ENCODE results near the gene RCSD1.
"Not testable (repeated sequence)": the region's sequence is repeated elsewhere in the genome, so short reads cannot be mapped to it uniquely, and the experiment has no call there.

RCSD1 gene

GRCh38 chr1:167716000-167716271 lies 85.9 kb downstream of the RCSD1 start:
- no peak for DNase-seq (ENCODE audit: low read depth)

- DNase-seq (ENCODE audit: low read depth): no peak
Observed at GRCh38 chr1:167717351-167717750, 87.3 kb downstream of the RCSD1 start.

GRCh38 chr1:167718914-167719691 lies 89.1 kb downstream of the RCSD1 start:
- no peak for DNase-seq (ENCODE audit: low read depth)

GRCh38 chr1:167719715-167720421 lies 89.8 kb downstream of the RCSD1 start:
- not testable (repeated sequence) for DNase-seq (ENCODE audit: low read depth)

GRCh38 chr1:167720965-167721616 lies 91.1 kb downstream of the RCSD1 start:
- DNase-seq (ENCODE audit: low read depth): no peak

GRCh38 chr1:167721617-167722151 lies 91.7 kb downstream of the RCSD1 start, which contains the start of gene MPZL1:
TSS of gene MPZL1 (plus strand) at chr1:167721982. CDS start at chr1:167722152, 170 bp downstream.
- DNase-seq (ENCODE audit: low read depth): peak; percentile 90

GRCh38 chr1:167722152-167722869 lies 92.3 kb downstream of the RCSD1 start:
- DNase-seq (ENCODE audit: low read depth): no peak

- no peak for DNase-seq (ENCODE audit: low read depth)
Observed at GRCh38 chr1:167722870-167723251, 92.8 kb downstream of the RCSD1 start.

- DNase-seq (ENCODE audit: low read depth): no peak
Observed at GRCh38 chr1:167723707-167724323, 93.8 kb downstream of the RCSD1 start.

- DNase-seq (ENCODE audit: low read depth): no peak
Observed at GRCh38 chr1:167726008-167726407, 96.0 kb downstream of the RCSD1 start.

GRCh38 chr1:167728818-167729410 lies 98.9 kb downstream of the RCSD1 start:
- no peak for DNase-seq (ENCODE audit: low read depth)

GRCh38 chr1:167734227-167734626 lies 104.2 kb downstream of the RCSD1 start:
- DNase-seq (ENCODE audit: low read depth): no peak

GRCh38 chr1:167734841-167735240 lies 104.8 kb downstream of the RCSD1 start:
- DNase-seq (ENCODE audit: low read depth): no peak

- no peak for DNase-seq (ENCODE audit: low read depth)
Observed at GRCh38 chr1:167737169-167737568, 107.1 kb downstream of the RCSD1 start.

GRCh38 chr1:167738158-167738557 lies 108.1 kb downstream of the RCSD1 start:
- DNase-seq (ENCODE audit: low read depth): no peak

- DNase-seq (ENCODE audit: low read depth): no peak
Observed at GRCh38 chr1:167739752-167740151, 109.7 kb downstream of the RCSD1 start.

GRCh38 chr1:167741103-167741502 lies 111.1 kb downstream of the RCSD1 start:
- DNase-seq (ENCODE audit: low read depth): not testable (repeated sequence)

GRCh38 chr1:167742392-167743057 lies 112.5 kb downstream of the RCSD1 start:
- not testable (repeated sequence) for DNase-seq (ENCODE audit: low read depth)

- no peak for DNase-seq (ENCODE audit: low read depth)
Observed at GRCh38 chr1:167744901-167745300, 114.9 kb downstream of the RCSD1 start.

GRCh38 chr1:167746013-167746672 lies 116.1 kb downstream of the RCSD1 start:
- DNase-seq (ENCODE audit: low read depth): no peak

Data from activated T-cell treated with anti-CD3 and anti-CD28 coated beads for 24 hours (primary cell).